HL-60 (cell line): ENCODE measurements around the gene ATP8B4.

Experiments
- DNase-seq, 2 experiments: peaks; one replicate each; pipeline ENCODE4 v3.0.0-alpha.2; 2010 to 2020; ENCODE audit warnings: low read depth in 1 of 2, low spot score in 1 of 2
- H3K27ac ChIP-seq: fragments of 250-450 bp; sonication (Bioruptor Pico); replicated peaks from 2 replicates; pipeline ENCODE4 v1.5.1; 2020; ENCODE audit warnings: mild to moderate bottlenecking, moderate library complexity
- H3K27me3 ChIP-seq: fragments of 250-450 bp; sonication (Bioruptor Pico); 2 replicates; pipeline ENCODE4 v1.5.1; 2021; ENCODE audit warnings: mild to moderate bottlenecking, moderate library complexity; ENCODE audit not compliant: insufficient read depth, poor library complexity, severe bottlenecking
- H3K4me3 ChIP-seq: replicated peaks from 2 replicates; pipeline ENCODE4 v1.5.1; 2011; ENCODE audit warnings: mild to moderate bottlenecking, control low read depth, low read length; ENCODE audit not compliant: insufficient read depth
- CTCF ChIP-seq: IDR thresholded peaks from one replicate; pipeline ENCODE4 v1.5.1; 2011; ENCODE audit warnings: low read length, control low read depth, inconsistent platforms; ENCODE audit not compliant: insufficient read depth
- GABPA ChIP-seq: IDR thresholded peaks from 2 replicates; pipeline ENCODE4 v1.6.1; 2012; ENCODE audit warnings: low read depth
- POLR2AphosphoS5 ChIP-seq: IDR thresholded peaks from 2 replicates; pipeline ENCODE4 v1.6.1; 2012; ENCODE audit warnings: low read depth
- REST ChIP-seq: IDR thresholded peaks from 2 replicates; pipeline ENCODE4 v1.6.1; 2012; ENCODE audit warnings: low read depth; ENCODE audit not compliant: insufficient replicate concordance
- SPI1 ChIP-seq: IDR thresholded peaks from 2 replicates; pipeline ENCODE4 v1.6.1; 2012; ENCODE audit warnings: low read depth, mild to moderate bottlenecking, borderline replicate concordance

ATP8B4 gene

DNA sequence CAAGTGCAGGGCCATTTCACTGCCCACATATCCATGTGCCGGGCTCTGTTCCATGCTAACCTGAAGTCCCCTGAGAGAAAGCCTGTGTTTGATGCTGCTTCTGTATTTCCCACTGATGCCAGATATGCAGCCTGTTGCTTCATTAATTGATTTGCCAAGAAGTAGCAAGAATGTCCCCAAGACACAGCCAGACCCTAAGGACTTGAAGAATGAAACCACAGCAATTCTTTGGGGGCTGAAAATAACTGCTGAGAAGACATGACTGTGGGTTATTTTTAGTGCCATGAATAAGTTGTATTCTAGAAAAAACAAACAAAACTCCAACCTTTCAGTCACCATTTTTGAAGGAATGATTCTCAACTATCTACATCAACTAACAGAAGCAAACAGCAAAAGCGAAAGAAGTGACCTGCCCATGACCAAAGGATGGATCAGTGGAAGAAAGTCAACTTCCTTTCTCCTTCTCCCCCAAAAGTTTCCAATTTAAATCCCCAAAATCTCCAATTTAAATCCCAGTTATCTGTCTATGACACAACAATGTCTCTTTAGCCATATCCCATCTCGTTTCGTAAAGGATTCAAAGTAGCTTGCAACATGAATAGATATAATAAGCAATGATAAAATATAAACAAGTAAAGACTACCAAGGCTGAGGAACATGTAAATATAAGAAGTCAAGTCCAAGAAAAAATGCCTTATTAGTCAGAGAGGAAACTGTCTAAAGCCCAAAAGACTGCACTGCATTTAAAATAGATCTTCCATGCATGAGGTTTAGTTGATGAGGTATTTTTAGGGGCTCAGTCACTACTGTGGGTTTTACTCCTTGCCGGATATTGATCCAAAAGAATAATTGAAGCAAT, 271.4 kb downstream of the ATP8B4 start:
- Histone ChIP-seq H3K4me3 (no peak overlapping the region), H3K27me3 (no peaks in the 10 kb centered on the region), H3K27ac (no peak overlapping the region)
- TF ChIP-seq POLR2AphosphoS5 (no peak), GABPA (no peak), REST (no peak), CTCF (no peak), SPI1 (no peak)
- no peak for DNase-seq

DNA sequence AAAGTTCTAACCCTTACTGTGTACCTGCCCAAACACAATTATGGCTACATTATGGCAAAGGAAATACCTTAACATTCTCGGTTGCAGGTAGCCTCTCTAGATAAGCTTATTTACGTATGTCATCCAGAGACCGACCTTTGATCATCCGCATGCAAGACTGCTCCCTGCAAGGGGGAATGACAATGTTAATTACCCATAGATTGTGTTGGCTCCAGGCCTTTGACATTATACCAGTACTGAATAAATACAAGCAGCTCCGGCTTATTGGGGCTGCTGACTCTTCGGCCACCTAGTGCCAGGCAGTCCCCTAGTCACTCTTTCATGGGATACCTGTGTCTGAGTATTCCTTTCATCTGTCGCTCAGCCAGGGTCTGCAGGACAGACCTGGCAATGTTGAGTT, 274.6 kb downstream of the ATP8B4 start:
- no peak for DNase-seq
- TF ChIP-seq GABPA = no peak
- TF ChIP-seq CTCF = no peak
- no peak for TF ChIP-seq POLR2AphosphoS5
- TF ChIP-seq REST = no peak
- TF ChIP-seq SPI1 = no peak

GRCh38 chr15:49843725-49844124, 275.3 kb downstream of the ATP8B4 start:
- H3K27ac ChIP-seq = no peak overlapping the region
- TF ChIP-seq REST (no peak), POLR2AphosphoS5 (no peak), GABPA (no peak)
- DNase-seq = no peak
- H3K4me3 ChIP-seq = no peak overlapping the region
- H3K27me3 ChIP-seq = no peaks in the 10 kb centered on the region

More for the DNA sequence above, 274.6 kb downstream of the ATP8B4 start:
- Histone ChIP-seq H3K27ac (no peak overlapping the region), H3K27me3 (no peaks in the 10 kb centered on the region), H3K4me3 (no peak overlapping the region)
